Measurements from ENCODE around the gene PRKG1. TPM values are rescaled to one million over a fixed set of nuclear protein-coding genes. Genes with fewer than 3 reads are reported as not detected.

Gene PRKG1
- 0.09 and 0.12 TPM in 2 replicates for total RNA-seq (2022)
- Bru-seq, nascent RNA: percentile 17 among the genes with signal in this experiment
- BruChase-seq, experiment 1, labeled RNA remaining after a 2-hour chase: percentile 19 among the genes with signal in this experiment
- percentile 18 among the genes with signal in this experiment for BruChase-seq, experiment 2, labeled RNA remaining after a 6-hour chase
- long read RNA-seq, partial matches to known transcripts: 0 of 6 reads
- long read RNA-seq, other reads (novel, unspliced or antisense): 6 of 6 reads

DNA sequence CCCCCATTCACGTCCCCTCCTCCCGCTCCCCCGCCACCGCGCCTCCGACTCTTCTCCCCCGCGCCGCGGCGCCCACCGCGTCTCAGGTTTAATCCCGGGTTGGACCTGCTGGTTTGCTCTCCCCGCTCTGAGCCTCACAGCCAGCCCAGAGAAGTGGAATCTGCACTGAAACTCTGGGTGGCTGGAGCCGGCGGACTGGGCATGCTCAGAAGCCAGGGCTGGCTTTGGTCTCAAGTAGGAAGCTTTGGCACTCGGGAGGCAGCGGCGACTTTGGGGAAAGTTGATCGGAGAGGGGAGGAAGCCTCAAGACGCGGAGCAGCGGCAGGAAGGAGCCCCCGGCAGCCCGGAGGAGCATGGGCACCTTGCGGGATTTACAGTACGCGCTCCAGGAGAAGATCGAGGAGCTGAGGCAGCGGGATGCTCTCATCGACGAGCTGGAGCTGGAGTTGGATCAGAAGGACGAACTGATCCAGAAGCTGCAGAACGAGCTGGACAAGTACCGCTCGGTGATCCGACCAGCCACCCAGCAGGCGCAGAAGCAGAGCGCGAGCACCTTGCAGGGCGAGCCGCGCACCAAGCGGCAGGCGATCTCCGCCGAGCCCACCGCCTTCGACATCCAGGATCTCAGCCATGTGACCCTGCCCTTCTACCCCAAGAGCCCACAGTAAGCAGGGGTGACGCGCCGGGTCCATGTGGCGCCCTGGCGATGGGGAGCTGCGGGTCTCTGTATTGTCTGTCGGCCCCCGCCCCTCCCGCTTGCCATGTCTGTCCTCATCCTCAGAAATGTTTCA, at the start of gene PRKG1:
PRKG1 (plus strand) TSS at position 250 of the 791 bp plus-strand sequence.
- peak within 1 kb of the TSS; percentile 84 for H3K4me3 Mint-ChIP-seq (ENCODE audit: unreplicated experiment)
- Histone ChIP-seq H3K27me3 (replicated peaks; ENCODE audit: control insufficient read depth, insufficient read depth, low read length) (peaks cover 8% of the 10 kb centered on the region), H3K4me3 (ENCODE audit: low read depth, low read length) (peak within 1 kb of the TSS; percentile 43), H3K4me1 (peaks cover 5% of the 10 kb centered on the region), H3K9me3 (no peaks in the 10 kb centered on the region), H3K36me3 (ENCODE audit: control insufficient read depth, insufficient read depth, low read length) (no peaks in the 10 kb centered on the region)
- H3K27ac Mint-ChIP-seq (ENCODE audit: unreplicated experiment): no peak within 1 kb of the TSS
- BruUV-seq (replicated peaks): no TSS peak
- intact Hi-C loops (cut with micrococcal nuclease; ENCODE audit: unreplicated experiment): no loop called here
- ChIA-PET POLR2A (no interaction called here), CTCF (interaction anchor here (0.5 to 0.8 kb wide), 5 partner anchors 11 to 929 kb away, joined by 3 to 4 read pairs (median 3); no protein-coding TSS in a partner anchor)
- peaks cover 33% of the 10 kb centered on the region for H3K27me3 Mint-ChIP-seq (ENCODE audit: insufficient read depth, unreplicated experiment)
- H3K36me3 Mint-ChIP-seq (ENCODE audit: insufficient read depth, unreplicated experiment): no peaks in the 10 kb centered on the region
- DNase-seq: peak; percentile 76 to 78
- peaks cover 7% of the 10 kb centered on the region for H3K4me1 Mint-ChIP-seq (ENCODE audit: low read depth, unreplicated experiment)
- no peaks in the 10 kb centered on the region for H3K9me3 Mint-ChIP-seq (ENCODE audit: unreplicated experiment)
- TF ChIP-seq, protein P1, sequence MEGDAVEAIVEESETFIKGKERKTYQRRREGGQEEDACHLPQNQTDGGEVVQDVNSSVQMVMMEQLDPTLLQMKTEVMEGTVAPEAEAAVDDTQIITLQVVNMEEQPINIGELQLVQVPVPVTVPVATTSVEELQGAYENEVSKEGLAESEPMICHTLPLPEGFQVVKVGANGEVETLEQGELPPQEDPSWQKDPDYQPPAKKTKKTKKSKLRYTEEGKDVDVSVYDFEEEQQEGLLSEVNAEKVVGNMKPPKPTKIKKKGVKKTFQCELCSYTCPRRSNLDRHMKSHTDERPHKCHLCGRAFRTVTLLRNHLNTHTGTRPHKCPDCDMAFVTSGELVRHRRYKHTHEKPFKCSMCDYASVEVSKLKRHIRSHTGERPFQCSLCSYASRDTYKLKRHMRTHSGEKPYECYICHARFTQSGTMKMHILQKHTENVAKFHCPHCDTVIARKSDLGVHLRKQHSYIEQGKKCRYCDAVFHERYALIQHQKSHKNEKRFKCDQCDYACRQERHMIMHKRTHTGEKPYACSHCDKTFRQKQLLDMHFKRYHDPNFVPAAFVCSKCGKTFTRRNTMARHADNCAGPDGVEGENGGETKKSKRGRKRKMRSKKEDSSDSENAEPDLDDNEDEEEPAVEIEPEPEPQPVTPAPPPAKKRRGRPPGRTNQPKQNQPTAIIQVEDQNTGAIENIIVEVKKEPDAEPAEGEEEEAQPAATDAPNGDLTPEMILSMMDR (IDR thresholded peaks at IDR 0.05; ENCODE audit: insufficient read depth in 1 of 2, low read depth in 1 of 2, low read length in 1 of 2, severe bottlenecking in 1 of 2, unreplicated experiment in 1 of 2): no peak

DNA sequence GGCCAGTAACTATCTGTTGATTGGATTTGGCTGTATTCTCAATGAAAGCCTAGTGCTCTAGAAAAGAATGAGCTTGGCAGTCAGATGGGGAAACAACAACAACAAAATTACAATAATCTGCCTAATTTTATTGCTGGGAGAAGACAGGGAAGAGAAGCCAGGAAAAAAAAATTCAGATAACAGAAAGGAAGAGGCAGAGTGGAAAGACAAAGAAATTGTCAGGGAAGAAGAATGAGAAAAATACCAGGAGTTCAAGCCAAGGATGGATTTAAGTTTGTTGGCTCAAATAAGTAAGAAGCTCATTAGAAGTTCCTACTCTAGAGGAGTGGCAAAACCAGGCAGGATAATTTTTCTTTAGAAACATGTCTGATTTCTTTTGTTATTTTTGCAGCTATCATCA, 45.9 kb upstream of the PRKG1 start:
- peaks cover 2% of the 10 kb centered on the region for H3K27me3 Mint-ChIP-seq (ENCODE audit: insufficient read depth, unreplicated experiment)
- H3K9me3 Mint-ChIP-seq (ENCODE audit: unreplicated experiment): no peaks in the 10 kb centered on the region
- no TSS peak for BruUV-seq (replicated peaks)
- intact Hi-C loops (cut with micrococcal nuclease; ENCODE audit: unreplicated experiment): no loop called here
- H3K27ac Mint-ChIP-seq (ENCODE audit: unreplicated experiment): no peak overlapping the region
- Histone ChIP-seq H3K9me3 (no peaks in the 10 kb centered on the region), H3K27me3 (replicated peaks; ENCODE audit: control insufficient read depth, insufficient read depth, low read length) (no peaks in the 10 kb centered on the region), H3K4me3 (ENCODE audit: low read depth, low read length) (no peak overlapping the region), H3K4me1 (no peaks in the 10 kb centered on the region), H3K36me3 (ENCODE audit: control insufficient read depth, insufficient read depth, low read length) (no peaks in the 10 kb centered on the region)
- ChIA-PET CTCF (no interaction called here), POLR2A (no interaction called here)
- TF ChIP-seq, protein P1 (IDR thresholded peaks at IDR 0.05; ENCODE audit: insufficient read depth in 1 of 2, low read depth in 1 of 2, low read length in 1 of 2, severe bottlenecking in 1 of 2, unreplicated experiment in 1 of 2): no peak
- H3K36me3 Mint-ChIP-seq (ENCODE audit: insufficient read depth, unreplicated experiment): no peaks in the 10 kb centered on the region
- no peak overlapping the region for H3K4me3 Mint-ChIP-seq (ENCODE audit: unreplicated experiment)
- H3K4me1 Mint-ChIP-seq (ENCODE audit: low read depth, unreplicated experiment): no peaks in the 10 kb centered on the region
- no peak for DNase-seq

DNA sequence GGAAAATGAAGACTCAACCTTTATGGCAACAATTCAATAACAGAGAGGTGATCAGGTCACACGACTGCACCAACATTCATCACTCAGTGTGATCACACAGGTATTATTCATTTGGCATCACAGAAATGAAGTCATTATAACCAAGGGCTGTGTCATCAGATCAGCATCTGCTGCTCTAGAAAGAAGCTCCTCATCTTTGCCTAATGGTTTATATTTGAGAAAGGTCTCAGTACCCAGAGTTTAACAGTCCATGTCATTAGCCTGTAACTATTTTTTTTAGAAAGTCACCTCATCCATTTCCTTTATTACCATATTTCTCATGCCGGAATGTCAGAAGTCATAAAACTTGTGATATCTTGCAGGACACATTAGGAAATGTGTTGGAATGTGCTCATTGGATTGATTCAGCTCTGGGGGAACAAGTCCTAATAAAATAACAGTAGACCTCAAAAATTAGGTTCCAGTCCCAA, 45.1 kb upstream of the PRKG1 start:
- Mint-ChIP-seq H3K4me1 (ENCODE audit: low read depth, unreplicated experiment) (no peaks in the 10 kb centered on the region), H3K9me3 (ENCODE audit: unreplicated experiment) (no peaks in the 10 kb centered on the region), H3K27ac (ENCODE audit: unreplicated experiment) (no peak overlapping the region), H3K27me3 (ENCODE audit: insufficient read depth, unreplicated experiment) (peaks cover 2% of the 10 kb centered on the region), H3K36me3 (ENCODE audit: insufficient read depth, unreplicated experiment) (no peaks in the 10 kb centered on the region), H3K4me3 (ENCODE audit: unreplicated experiment) (no peak overlapping the region)
- TF ChIP-seq, protein P1 (IDR thresholded peaks at IDR 0.05; ENCODE audit: insufficient read depth in 1 of 2, low read depth in 1 of 2, low read length in 1 of 2, severe bottlenecking in 1 of 2, unreplicated experiment in 1 of 2): no peak
- ChIA-PET CTCF (no interaction called here), POLR2A (no interaction called here)
- Histone ChIP-seq H3K27me3 (replicated peaks; ENCODE audit: control insufficient read depth, insufficient read depth, low read length) (no peaks in the 10 kb centered on the region), H3K4me1 (no peaks in the 10 kb centered on the region), H3K4me3 (ENCODE audit: low read depth, low read length) (no peak overlapping the region), H3K36me3 (ENCODE audit: control insufficient read depth, insufficient read depth, low read length) (no peaks in the 10 kb centered on the region), H3K9me3 (no peaks in the 10 kb centered on the region)
- intact Hi-C loops (cut with micrococcal nuclease; ENCODE audit: unreplicated experiment): no loop called here
- no TSS peak for BruUV-seq (replicated peaks)
- DNase-seq: no peak

All from Caco-2 (cell line).